Nephron (organoid): ENCODE data around the gene AURKB.

ENCODE experiments used
- H3K27ac Mint-ChIP-seq, 3 experiments: 2 replicates each; pipeline ENCODE4 v1.8.0; 2020; ENCODE audit warnings: mixed read lengths in 3 of 3, mild to moderate bottlenecking in 2 of 3, moderate library complexity in 1 of 3
- H3K27me3 Mint-ChIP-seq: 2 replicates; pipeline ENCODE4 v1.8.0; 2021; ENCODE audit warnings: low read depth, mild to moderate bottlenecking, moderate library complexity, mixed read lengths
- H3K36me3 Mint-ChIP-seq: 2 replicates; pipeline ENCODE4 v1.8.0; 2020; ENCODE audit warnings: low read depth, mixed read lengths
- H3K4me1 Mint-ChIP-seq: 2 replicates; pipeline ENCODE4 v1.8.0; 2020; ENCODE audit warnings: mixed read lengths
- H3K4me3 Mint-ChIP-seq, 3 experiments: 2 replicates each; pipeline ENCODE4 v1.8.0; 2020; ENCODE audit warnings: mild to moderate bottlenecking in 3 of 3, mixed read lengths in 3 of 3, moderate library complexity in 2 of 3
- H3K9me3 Mint-ChIP-seq: 2 replicates; pipeline ENCODE4 v1.8.0; 2020; ENCODE audit warnings: mixed read lengths
- TF ChIP-seq, protein P1 (sequence below), 3 experiments: fragments of 200-600 bp; sonication (generic); IDR thresholded peaks; one replicate each; pipeline ENCODE4 v1.5.0; 2021; ENCODE audit warnings: antibody characterized with exemption in 3 of 3; ENCODE audit not compliant: unreplicated experiment in 3 of 3

Gene AURKB

DNA sequence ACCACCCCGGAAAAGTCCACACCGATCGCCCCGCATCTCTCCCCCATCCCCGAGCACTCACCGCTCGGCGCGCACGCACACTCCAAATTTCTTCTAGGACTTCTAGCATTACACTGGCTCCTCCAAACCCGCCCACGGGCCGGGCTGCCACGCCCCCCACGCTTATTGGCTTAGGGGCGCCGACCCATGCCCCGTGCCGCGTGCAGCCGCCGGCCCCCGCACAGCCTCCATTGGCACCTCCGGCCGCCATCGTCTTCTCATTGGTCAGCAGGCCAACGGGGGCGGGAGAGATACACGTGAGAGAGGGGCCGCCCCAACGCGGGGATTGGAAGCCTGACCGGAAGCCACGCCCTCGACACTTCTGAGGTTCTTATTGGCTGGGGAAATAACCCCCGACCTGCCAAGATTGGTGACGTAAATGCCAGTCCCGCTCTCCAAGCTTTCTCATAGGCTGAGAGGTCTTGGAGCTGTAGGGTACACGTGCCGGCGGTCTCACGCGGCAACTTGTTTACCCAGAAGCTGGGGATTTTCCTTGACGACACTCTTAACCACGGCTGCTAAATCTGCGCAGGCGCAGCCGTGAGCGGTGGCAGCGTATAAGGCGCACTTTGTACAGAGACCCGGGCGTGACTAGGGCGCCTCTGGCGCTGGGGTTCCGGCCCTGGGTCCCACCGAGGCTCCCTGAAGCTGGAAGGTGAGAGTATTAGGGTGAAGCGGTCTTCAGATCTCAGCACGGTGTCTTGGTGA, 54.0 kb downstream of the AURKB start:
- H3K27ac Mint-ChIP-seq: no peak overlapping the region
- no peaks in the 10 kb centered on the region for H3K9me3 Mint-ChIP-seq
- peaks cover 27% of the 10 kb centered on the region for H3K4me1 Mint-ChIP-seq
- no peaks in the 10 kb centered on the region for H3K27me3 Mint-ChIP-seq
- TF ChIP-seq, protein P1, sequence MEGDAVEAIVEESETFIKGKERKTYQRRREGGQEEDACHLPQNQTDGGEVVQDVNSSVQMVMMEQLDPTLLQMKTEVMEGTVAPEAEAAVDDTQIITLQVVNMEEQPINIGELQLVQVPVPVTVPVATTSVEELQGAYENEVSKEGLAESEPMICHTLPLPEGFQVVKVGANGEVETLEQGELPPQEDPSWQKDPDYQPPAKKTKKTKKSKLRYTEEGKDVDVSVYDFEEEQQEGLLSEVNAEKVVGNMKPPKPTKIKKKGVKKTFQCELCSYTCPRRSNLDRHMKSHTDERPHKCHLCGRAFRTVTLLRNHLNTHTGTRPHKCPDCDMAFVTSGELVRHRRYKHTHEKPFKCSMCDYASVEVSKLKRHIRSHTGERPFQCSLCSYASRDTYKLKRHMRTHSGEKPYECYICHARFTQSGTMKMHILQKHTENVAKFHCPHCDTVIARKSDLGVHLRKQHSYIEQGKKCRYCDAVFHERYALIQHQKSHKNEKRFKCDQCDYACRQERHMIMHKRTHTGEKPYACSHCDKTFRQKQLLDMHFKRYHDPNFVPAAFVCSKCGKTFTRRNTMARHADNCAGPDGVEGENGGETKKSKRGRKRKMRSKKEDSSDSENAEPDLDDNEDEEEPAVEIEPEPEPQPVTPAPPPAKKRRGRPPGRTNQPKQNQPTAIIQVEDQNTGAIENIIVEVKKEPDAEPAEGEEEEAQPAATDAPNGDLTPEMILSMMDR (IDR thresholded peaks at IDR 0.05; ENCODE audit: unreplicated experiment in 3 of 3): no peak
- H3K36me3 Mint-ChIP-seq: peaks cover 21% of the 10 kb centered on the region
- no peak overlapping the region for H3K4me3 Mint-ChIP-seq

DNA sequence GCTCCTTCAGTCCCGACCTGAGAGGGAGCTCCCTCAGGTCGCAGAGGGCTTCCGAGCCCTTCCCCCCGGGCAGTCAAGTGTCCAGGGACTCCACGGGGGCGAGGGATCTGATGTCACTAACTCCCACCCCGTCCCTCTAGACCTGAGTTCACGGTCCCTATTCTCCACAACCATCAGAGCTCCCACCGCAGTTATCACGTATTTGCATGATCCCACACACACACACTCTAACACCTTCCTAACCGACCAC, 54.5 kb downstream of the AURKB start:
- TF ChIP-seq, protein P1 (IDR thresholded peaks at IDR 0.05; ENCODE audit: unreplicated experiment in 3 of 3): no peak
- no peak overlapping the region for H3K27ac Mint-ChIP-seq
- peaks cover 24% of the 10 kb centered on the region for H3K4me1 Mint-ChIP-seq
- H3K9me3 Mint-ChIP-seq: no peaks in the 10 kb centered on the region
- H3K4me3 Mint-ChIP-seq: no peak overlapping the region
- H3K27me3 Mint-ChIP-seq: no peaks in the 10 kb centered on the region
- H3K36me3 Mint-ChIP-seq: peaks cover 18% of the 10 kb centered on the region

DNA sequence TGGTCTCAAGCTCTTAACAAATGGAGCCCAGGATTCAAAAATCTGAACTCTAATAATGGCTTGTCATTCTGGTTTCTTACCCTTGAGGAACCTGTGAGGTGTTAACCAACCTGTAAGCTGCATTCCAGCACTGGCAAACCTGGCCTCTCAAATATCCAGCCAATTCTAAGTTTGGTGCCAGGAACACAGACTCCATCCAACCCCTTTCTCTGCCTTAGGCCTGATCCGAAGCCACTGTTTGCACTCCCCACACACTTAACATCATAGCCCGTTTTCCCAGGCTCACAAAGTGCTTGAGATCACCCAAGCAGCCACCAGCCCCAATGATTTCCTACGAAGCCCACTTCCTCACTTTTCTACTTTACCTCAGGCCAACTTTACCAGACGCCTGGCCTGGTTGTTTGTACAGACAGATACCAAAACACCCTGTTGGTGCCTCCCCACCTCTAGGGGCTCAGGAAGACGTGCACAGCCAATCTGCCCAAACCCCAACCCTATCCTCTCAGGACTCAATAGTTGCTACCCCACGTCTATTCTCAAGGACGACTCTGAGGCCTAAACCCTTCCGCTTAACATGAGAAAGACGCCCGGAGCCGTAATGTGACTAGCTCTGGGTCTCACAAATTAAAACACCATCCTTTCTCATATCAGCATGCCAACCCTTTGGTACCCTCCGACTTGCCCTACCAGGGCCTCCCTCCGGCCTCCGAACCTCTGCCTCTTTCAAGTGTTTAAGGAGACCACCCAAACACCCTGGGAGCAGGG, 55.0 kb downstream of the AURKB start:
- Mint-ChIP-seq H3K27ac (peak overlapping the region in 2 of 3 experiments; percentile 98 to 100), H3K27me3 (no peaks in the 10 kb centered on the region), H3K36me3 (peaks cover 16% of the 10 kb centered on the region), H3K4me1 (peaks cover 20% of the 10 kb centered on the region), H3K9me3 (no peaks in the 10 kb centered on the region), H3K4me3 (no peak overlapping the region)
- TF ChIP-seq, protein P1 (IDR thresholded peaks at IDR 0.05; ENCODE audit: unreplicated experiment in 3 of 3): no peak
